CD1c-positive myeloid dendritic cell (primary cell): Measurements from ENCODE around the gene SLC6A17.
A peak's percentile ranks its signal among the peaks of the same experiment; 100 is the strongest.

ENCODE experiments used
- DNase-seq: peaks from one replicate; pipeline ENCODE4 v3.0.0-alpha.2; 2016; ENCODE audit errors: extremely low spot score

SLC6A17 gene

DNA sequence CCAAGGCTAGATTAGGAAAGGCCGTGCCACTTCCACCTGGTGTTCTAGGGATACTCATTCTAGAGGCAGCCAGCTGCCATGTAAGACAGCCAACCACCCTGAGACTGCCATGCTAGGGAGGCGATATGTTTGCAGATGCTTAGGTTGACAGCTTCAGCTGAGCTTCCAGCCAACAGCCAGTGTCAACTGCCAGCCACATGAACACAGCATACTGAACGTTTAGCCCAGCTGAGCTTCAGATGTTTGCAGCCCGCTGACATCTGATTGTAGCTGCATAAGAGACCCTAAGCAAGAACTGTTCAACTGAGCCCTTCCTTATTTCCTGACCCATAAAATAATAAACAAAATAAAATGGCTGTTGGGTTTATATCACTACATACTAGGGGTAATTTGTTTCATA is 54.9 kb downstream of the SLC6A17 start:
- no peak for DNase-seq

DNA sequence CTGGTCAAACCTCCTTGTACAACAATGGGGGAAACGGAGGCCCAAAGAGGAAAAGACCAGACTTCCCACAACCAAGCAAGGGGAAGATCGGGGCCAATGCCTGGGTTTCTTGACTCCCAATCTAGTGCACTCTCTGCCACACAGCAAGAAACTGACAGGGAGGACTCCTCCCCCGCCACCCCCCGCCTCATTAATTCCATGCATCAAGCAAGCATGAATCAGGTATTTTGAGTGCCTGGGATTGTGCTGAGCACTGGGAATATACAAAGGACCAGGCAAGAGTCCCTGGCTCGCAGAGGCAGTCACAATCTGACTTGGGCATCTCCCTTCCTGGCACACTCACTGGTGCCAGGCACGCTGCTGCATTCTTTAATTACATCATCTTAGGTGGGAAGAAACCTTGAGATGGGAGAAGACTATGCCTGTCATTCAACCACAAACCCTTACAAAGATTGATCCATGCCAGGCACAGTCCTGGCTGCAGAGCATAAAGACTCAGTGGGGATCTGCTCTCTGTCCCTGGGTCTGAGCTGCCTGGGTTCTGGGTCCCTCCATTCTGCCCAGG is 55.4 kb downstream of the SLC6A17 start:
- DNase-seq: no peak

DNA sequence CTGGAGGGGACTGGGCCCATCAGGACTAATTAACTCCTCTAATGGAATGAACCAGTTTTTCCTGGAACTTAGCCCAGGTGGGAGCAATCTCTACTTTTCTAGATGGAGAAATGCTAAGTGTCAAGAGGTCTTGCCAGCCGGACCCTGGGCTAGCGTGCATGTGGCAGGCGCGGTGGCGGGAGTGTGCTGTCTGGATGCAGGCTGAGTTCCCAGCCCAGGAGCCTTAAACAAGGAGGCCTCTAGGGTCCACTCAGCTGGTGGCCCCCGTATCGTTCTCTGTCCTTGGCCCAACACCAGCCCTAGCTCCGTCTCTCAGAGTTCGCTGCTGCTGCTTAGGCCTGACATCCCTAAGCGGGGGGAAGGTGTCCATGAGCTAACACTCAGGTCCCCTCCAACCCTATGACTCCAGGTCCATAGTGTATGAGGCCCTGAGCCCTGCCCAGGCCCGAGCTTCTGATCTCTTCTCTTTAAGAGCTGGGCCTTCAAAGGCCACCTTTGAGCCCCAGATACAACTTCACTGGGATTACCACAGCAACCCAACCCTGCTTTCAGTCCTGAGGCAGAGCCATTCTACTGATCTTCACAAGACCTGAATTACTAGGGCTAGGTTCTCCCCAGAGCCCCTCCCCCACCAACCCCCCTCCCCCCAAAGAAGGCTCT is 56.1 kb downstream of the SLC6A17 start:
- no peak for DNase-seq

DNA sequence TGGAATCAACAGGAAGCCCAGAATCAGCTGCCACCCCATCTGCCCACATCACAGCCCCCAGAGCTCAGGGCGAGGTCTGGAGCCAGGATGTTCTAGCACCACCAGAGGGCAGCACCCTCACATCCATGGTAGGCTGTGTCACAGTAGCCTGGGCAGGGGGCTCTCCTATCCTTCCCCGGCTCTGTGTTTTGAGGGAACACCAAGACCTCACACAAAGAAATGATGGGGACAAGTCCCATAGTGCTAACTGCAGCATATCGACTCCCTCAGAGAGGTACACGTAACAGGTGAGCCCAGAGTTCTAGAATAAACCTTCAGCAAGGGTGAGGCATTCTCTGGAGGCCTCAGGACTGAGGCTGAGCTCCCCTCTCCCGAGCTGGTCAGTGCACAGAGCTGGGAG is 57.5 kb downstream of the SLC6A17 start:
- DNase-seq: peak; percentile 72

DNA sequence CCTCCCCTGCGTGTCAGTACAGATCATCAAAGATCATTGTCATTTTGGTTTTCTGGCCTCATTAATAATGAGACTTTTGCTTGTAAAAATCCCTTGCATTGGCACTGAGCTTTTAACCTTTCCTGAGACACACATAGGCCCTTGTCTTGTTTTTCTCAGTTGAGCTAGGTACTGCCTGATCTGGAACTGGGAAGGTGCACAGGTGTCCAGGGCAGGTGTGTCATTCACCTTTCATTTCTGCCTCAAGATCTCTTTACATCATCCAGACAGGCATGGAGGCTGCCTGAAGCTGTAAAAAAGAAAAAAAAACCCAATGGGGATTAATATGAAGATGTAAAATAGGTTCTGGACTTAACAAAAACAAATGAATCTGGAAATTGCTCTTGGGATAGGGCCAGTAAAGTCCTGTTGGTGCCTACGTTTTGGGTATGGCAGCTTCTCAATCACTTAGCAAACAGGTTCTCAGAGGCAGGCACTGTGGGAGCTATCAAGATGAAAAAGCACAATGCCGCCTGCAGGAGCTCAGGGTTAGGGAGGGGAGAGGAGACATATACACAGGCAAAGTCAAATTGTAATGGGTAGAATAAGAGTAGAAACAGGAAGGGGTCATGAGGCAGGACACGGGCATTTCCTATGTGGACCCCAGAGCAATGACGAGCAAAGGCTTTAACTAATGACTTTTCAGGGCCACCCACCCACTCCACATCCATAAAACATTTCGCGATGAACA is 58.8 kb downstream of the SLC6A17 start:
- DNase-seq: no peak

DNA sequence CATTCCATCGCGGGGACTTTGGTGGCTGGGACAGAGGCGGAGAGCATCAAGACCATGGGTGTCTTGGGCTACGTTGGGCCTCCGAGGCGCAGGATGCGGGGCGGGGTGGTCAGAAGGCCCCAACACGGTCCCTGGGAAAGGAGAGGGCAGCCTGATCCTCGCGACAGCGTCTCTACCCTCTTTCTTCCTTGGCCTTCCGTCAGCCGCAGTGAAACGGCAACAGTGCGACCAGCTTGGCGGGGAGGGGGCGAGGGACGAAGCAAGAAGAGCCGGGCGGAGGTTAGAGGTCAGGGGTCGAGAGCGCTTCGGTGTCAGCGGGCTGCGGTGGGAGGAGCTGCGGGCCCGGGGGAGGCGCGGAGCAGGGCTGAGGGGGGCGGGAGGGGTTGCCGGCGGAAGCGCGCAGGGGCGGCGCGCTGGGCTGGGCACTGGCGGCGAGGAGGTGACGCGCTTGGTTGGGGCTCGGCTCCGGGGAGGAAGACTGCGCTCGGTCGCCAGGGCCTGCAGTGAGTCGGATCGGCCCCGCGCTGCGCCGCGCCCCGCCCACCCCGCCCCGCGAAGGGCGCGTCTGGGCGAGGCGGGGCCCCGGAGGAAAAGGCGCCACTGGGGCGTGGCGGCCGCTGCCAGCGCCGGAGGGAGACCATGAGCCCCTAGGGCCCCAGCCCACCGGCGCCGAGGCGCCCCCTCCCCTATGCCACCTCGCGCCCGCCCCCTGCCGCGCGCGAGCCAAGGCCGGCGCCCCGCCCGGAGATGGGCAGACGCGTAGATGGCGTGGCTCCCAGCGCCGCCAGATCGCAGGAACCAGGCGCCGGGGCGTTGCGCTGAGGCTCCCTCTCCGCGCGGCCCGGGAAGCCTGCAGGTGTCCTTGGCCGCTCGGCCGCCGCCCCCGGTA is 59.7 kb downstream of the SLC6A17 start, which contains the start of gene KCNC4:
KCNC4 (plus strand) TSS at position 600 of the 889 bp plus-strand sequence. CDS start 1,186 bp downstream, outside the sequence.
- DNase-seq: peak; percentile 91

DNA sequence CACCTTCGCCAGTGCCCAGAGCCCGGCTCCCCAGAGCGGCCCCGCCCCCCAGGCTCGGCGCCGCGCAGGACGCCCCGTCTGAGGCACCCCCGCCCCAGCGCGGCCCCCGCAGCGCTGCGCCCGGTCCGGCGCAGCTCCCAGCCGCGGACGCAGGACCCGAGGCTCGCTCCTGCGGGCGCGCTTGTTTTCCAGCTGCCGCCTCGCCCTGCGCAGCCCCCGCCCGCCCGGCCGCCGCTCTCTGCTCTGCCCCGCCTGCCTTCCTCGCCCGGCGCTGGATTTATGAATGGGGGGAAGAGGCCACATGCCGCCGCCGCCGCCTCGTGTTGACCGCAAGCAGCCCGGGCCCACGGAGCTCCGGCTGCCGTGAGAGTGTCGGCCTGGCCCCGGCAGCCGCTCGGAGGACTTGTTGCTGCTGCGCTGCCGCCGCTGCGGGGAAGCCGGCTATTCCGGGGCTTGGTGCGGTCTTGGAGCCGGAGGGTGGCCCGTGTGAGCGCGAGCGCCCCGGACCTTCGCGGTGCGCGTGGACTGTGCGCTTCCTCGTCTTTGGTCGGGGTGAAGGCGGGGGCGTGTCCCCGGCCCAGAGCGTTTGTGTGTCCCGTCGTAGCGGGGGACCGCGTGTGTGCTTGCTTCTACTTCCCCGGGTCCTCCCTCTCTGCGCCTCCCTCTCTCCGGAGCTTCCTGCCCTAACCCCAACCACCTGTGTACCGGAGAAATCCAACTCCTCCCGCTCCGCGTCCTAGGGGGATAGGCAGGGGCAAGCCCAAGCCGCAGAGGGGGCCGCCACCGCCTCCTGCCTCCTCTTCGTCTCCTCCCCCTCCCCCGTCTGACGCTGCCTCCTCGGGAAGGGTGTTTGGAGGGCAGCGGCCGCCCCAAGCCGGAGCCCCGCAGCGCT is 60.6 kb downstream of the SLC6A17 start:
- DNase-seq: peak; percentile 66

DNA sequence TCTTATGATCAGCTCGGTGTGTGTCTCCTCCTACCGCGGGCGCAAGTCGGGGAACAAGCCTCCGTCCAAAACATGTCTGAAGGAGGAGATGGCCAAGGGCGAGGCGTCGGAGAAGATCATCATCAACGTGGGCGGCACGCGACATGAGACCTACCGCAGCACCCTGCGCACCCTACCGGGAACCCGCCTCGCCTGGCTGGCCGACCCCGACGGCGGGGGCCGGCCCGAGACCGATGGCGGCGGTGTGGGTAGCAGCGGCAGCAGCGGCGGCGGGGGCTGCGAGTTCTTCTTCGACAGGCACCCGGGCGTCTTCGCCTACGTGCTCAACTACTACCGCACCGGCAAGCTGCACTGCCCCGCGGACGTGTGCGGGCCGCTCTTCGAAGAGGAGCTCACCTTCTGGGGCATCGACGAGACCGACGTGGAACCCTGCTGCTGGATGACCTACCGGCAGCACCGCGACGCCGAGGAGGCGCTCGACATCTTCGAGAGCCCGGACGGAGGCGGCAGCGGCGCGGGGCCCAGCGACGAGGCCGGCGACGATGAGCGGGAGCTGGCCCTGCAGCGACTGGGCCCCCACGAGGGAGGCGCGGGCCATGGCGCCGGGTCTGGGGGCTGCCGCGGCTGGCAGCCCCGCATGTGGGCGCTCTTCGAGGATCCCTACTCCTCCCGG is 61.3 kb downstream of the SLC6A17 start:
- DNase-seq: peak; percentile 64

DNA sequence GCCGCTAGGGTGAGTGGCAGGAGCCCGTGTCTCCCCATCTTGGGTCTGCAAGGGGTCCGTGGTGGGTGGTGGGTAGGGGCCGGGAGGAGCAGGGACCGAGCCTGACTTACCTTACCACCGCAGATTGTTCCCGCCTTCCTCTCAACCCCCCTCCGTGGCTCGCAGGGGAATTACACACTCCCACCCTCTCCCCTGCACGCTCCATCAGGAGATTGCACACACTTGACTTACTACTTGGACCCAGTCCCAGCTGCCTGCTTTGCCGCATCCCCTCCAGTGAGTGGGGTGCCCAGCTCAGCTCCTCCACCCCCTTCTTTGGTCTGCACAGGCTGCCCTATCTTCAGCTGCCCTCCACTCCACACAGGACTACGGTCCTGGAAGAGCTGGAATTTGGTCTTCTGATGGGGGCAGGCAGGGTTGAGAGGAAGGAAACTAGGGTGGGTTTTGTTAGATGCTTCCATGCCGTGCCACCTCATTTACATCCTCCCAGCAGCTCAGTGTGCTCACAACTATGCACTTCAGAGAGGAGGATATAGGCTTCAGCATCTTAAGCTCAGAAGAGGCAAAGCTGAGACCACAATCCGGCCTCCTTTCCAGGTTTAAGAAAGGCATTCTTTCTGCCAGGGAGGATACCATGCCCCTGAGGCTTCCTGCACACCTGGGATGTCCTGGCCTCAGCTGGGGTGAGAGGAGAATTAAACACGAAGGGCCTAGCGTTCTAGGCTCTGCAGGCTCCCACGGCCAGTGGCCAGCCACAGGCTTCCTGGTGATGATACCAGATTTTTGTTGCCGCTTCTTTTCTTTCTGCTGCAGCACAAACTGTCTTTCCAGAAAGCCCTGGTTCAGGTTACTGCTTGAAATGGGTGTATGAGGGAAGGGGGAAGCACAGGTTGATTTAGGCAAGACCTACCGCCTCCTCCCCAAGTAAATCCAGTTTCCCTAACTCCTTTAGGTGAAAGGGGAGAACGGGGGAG is 62.2 kb downstream of the SLC6A17 start:
- DNase-seq: no peak

DNA sequence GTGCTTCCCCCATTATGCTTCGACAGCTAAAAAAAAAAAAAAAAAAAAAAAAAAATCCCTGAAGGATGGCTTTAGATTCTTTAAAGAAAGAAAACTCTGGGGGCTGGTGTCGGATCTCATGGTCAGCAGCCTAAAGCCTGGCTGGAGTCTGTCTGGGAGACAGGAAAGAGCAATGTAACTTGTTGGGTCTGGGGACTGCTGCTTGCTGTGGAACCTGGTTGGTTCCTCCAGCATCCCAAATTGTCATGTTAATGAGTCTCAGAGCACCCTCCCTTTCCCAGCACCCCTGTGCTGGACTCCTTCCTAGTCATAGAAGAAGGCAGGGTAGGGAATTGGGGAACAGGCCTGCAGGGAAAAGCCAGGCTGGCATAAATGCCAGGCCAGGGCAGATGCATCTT is 62.8 kb downstream of the SLC6A17 start:
- DNase-seq: no peak

DNA sequence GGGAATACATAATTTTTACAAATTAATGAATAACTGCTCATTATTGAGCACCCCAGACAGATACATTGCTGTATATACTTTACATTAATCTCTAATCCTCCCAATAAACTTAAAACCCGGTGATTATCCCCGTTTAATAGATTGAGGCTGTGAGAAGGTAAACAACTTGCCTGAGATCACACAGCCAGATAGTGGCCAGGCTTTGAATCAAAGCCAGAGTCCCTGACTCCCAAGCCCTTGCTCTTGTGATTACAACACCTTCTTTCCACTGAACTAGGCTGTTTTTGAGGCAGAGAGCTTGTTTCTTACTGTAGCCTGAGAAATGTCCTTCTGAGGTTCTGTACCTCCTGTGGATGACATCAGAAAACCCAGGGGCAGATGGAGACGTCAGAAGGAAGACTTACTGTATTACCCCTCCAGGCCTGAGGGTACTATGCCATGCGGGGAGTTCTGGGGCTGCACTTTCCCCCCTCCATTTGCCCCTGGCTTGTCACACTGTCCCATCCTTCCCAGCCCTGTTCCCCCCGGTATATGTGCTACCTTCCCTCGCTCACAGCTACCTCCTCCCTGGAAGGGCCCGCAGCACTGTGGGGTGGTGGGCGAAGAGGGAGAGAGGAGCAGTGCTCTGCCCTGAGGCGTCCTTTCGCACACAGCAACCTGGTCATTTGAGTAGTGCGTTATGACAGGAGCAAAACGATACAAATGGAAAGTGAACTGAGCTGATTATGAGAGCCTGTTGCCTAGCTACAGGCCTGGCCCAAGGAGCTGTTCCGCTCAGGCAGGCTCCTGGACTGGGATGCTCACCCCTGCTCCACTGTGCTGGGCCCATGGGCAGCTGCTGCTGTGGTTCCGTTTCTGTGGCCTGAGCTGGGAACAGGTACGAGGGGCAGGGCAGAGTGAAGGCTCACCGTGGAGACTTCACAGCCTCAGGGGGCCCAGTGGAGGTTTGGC is 64.4 kb downstream of the SLC6A17 start:
- DNase-seq: no peak

DNA sequence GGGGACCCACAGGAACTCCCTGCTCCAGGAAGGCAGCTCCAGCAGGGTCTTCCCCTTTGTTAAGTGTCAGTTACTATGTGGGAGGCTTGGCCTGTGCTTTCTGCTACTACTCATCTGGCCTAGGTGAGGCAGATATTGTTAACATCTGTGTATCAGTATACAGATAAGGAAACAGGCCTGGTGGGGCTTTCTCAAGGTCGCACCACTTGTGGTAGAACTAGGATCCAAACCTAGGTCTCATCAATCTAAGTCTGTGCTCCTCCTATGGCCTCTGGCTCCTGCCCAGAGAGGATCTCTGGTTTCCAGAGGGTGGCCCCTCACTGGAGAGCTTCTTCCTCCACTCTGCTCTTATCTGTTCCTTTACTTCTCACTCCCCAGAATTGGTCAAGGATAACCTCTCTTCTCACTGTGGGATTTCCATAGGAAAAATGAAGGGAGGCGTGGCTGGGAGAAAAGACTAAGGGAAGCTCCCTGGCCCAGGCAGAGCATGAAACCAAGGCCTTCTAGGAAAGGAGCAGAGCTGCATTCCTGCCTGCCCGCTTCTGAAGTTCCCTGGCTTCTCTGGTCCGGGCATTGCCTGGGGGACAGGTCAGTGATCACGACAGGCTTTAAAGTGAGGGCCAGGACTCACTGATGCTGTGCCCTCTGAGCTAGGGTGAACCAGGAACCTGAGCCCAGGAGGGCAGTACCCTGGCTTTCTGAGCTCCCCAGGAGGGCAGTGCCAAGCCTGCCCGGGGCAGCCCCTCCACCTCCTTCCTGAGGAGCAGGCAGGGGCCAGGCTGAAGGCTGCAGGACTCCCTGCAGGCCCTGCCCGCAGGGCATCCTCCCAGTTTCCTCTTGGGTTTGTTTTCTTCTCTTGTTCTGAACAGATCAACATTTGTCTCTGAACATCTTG is 65.6 kb downstream of the SLC6A17 start:
- no peak for DNase-seq

DNA sequence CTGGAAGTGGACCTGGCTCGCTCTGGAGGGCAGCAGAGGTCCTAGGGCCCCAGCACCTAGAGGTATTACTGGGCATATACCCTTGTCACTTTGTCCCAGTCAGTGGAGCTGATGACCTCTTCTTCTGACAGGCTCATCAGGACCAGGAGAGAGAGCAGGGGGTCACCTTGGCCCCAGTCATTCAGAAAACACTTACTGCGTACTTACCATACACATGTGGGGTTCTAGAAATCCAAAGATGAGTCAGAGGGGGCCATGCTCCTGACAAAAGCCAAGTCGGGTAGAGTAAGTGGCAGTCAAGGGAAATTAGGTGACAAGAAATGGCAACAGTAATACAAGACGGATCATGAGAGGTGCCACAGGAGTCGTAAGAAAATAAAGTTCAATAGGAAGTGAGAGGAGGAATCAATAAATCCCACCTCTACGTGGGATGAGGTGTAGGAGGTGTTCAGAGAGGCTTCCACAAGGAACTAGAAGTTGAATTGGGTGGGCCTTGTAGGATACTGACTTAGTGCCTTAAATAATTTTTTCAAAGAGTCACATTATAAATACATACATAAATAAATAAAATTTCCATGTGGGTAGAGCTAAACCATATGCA is 66.7 kb downstream of the SLC6A17 start:
- no peak for DNase-seq

DNA sequence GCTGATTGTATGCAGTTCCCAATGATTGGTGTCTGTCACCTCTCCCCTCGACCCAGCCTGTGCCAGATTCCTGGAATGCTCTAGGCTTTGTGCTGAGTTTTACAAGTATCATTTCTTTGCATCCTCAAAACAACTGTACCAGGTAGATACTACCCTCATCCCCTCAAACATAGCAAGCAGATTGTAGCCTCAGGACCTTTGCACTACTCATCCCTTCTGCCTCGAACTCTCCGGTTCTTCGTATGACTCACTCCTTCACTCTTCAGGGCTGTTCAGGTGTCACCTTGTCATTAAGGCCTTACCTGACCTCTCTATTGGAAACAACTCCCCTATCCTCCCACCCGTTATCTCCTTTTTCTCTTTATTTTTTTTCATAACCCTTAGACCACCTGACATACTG is 67.8 kb downstream of the SLC6A17 start:
- DNase-seq: no peak

DNA sequence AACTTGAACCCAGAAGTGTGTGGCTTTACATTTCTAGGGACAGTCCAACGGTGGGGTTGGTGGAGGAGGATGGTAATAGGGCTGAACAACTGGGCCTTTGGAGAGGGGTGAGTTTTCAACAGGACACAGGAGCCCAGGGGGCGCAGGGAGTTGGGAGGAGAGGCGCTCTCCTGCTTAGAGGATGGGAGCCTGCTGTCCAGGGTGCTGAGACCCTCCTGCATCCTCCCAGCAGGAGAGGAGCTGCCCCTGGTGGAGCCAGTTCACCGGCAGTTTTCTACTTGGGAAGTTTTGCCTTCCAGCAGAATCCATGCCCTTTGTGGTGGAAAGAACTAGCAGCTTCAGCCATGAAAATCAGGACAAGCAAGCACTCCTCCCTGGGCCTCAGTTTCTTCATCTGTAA is 68.4 kb downstream of the SLC6A17 start:
- no peak for DNase-seq

DNA sequence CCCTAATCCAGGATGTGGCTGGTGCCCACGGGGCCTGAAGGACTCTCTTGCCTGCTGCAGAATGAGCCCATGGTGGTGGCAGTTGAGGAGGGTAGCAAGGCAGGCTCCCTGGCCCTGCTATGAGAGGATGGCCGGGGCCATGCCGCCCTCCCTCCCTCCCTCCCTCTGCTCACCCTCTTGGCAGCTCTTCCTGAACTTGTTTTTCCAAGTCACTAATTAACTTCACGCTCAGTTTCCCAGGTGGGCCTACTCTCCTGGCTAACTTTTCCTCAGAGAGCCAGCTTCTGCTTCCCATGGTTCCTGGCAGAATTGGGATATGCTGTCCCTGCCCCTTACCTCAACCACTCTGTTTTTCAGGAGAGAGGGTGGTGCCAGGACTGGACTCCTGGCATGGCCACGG is 70.0 kb downstream of the SLC6A17 start:
- no peak for DNase-seq

DNA sequence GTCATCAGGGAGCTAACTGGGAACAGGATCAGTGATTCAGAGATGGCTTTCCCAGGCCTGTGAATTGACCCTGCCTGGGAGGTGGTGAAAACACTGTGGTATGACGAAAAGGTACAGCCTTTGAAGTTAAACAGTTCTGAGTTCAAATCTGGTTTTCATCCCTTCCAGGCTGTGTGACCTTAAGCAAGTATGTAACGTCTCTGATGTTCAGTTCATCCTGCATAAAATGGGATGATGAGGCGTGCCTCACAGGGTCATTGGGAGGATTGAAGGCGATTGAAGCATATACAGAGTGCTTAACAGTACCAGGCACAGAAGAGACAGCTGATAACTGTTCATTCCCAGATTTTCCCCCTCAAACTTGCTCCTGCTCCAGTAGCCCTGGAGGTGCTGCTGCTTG is 70.8 kb downstream of the SLC6A17 start:
- no peak for DNase-seq
